Right atrium auricular region (tissue), 2 donors: Measurements from ENCODE around the gene PAH. TPM values are rescaled to one million over a fixed set of nuclear protein-coding genes. Genes with fewer than 3 reads are reported as not detected.

Experiments
- DNase-seq: peaks from one replicate; pipeline ENCODE4 v3.0.0-alpha.2; 2019; ENCODE audit warnings: low spot score
- H3K27ac ChIP-seq, 2 donors: fragments of 200-600 bp; sonication (generic); 1 replicate in 1 of 2; 2 replicates in 1 of 2; pipeline ENCODE4 v1.5.1; 2016 to 2019
- H3K27me3 ChIP-seq, 2 donors: fragments of 200-600 bp; sonication (generic); one replicate each; pipeline versions ENCODE4 v1.5.1 to v1.6.0; 2017 to 2019
- H3K36me3 ChIP-seq: fragments of 200-600 bp; sonication (generic); one replicate; pipeline ENCODE4 v1.5.1; 2016
- H3K4me1 ChIP-seq, 2 donors: fragments of 200-600 bp; sonication (generic); one replicate each; pipeline versions ENCODE4 v1.5.1 to v1.6.0; 2017 to 2019
- H3K4me3 ChIP-seq, 2 donors: fragments of 200-600 bp; sonication (generic); 1 replicate in 1 of 2; 2 replicates in 1 of 2; pipeline ENCODE4 v1.5.1; 2017 to 2019; ENCODE audit warnings: mild to moderate bottlenecking in 1 of 2, moderate library complexity in 1 of 2
- H3K9me3 ChIP-seq, 2 donors: fragments of 200-600 bp; sonication (generic); one replicate each; pipeline ENCODE4 v1.5.1; 2019
- total RNA-seq, 2 donors: library from RNA; depleted of rRNA; stranded (reverse); fragments of >200 nt; gene quantifications; one replicate each; pipeline ENCODE4 v1.1.0, GENCODE V29; 2016
- TF ChIP-seq, protein P1 (sequence below), 2 donors: fragments of 200-600 bp; sonication (generic); IDR thresholded peaks; one replicate each; pipeline ENCODE4 v1.5.1; 2019; ENCODE audit warnings: antibody characterized with exemption in 2 of 2

Gene PAH
- total RNA-seq, 2 donors from 2014 or later: not detected

GRCh38 chr12:102885043-102885932 lies 31.8 kb downstream of the PAH start:
- H3K27me3 ChIP-seq: no peaks in the 10 kb centered on the region
- no peak for DNase-seq

GRCh38 chr12:102883204-102883799 lies 33.7 kb downstream of the PAH start:
- H3K9me3 ChIP-seq: no peaks in the 10 kb centered on the region
- no peak overlapping the region for H3K4me3 ChIP-seq
- H3K27me3 ChIP-seq: no peaks in the 10 kb centered on the region
- H3K36me3 ChIP-seq: no peaks in the 10 kb centered on the region
- no peak overlapping the region for H3K27ac ChIP-seq
- TF ChIP-seq, protein P1, sequence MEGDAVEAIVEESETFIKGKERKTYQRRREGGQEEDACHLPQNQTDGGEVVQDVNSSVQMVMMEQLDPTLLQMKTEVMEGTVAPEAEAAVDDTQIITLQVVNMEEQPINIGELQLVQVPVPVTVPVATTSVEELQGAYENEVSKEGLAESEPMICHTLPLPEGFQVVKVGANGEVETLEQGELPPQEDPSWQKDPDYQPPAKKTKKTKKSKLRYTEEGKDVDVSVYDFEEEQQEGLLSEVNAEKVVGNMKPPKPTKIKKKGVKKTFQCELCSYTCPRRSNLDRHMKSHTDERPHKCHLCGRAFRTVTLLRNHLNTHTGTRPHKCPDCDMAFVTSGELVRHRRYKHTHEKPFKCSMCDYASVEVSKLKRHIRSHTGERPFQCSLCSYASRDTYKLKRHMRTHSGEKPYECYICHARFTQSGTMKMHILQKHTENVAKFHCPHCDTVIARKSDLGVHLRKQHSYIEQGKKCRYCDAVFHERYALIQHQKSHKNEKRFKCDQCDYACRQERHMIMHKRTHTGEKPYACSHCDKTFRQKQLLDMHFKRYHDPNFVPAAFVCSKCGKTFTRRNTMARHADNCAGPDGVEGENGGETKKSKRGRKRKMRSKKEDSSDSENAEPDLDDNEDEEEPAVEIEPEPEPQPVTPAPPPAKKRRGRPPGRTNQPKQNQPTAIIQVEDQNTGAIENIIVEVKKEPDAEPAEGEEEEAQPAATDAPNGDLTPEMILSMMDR (IDR thresholded peaks at IDR 0.05): peak; percentile 57 to 83
- no peaks in the 10 kb centered on the region for H3K4me1 ChIP-seq
- peak; percentile 61 for DNase-seq

More at GRCh38 chr12:102885043-102885932, 31.8 kb downstream of the PAH start:
- TF ChIP-seq, protein P1 (IDR thresholded peaks at IDR 0.05): no peak
- no peaks in the 10 kb centered on the region for H3K4me1 ChIP-seq
- no peaks in the 10 kb centered on the region for H3K36me3 ChIP-seq
- no peak overlapping the region for H3K27ac ChIP-seq
- H3K9me3 ChIP-seq: no peaks in the 10 kb centered on the region
- no peak overlapping the region for H3K4me3 ChIP-seq

DNA sequence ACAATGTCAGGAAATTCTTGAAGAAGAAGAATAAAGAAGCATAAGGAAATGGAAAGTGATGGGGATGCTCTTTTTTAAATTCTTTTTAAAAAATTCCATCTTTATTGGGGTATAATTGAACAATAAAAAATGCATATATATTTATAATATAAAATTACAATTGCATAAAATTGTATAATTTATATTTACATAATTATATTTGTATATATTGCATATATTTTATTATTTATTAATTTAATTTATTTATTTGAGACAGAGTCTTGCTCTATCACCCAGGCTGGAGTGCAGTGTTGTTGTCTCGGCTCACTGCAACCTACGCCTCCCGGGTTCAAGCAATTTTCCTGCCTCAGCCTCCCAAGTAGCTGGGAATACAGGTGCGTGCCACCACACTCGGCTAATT lies 36.3 kb downstream of the PAH start:
- DNase-seq: no peak
- Histone ChIP-seq H3K27ac (no peak overlapping the region), H3K36me3 (no peaks in the 10 kb centered on the region), H3K9me3 (no peaks in the 10 kb centered on the region), H3K4me3 (no peak overlapping the region), H3K4me1 (no peaks in the 10 kb centered on the region), H3K27me3 (no peaks in the 10 kb centered on the region)
- TF ChIP-seq, protein P1 (IDR thresholded peaks at IDR 0.05): no peak

DNA sequence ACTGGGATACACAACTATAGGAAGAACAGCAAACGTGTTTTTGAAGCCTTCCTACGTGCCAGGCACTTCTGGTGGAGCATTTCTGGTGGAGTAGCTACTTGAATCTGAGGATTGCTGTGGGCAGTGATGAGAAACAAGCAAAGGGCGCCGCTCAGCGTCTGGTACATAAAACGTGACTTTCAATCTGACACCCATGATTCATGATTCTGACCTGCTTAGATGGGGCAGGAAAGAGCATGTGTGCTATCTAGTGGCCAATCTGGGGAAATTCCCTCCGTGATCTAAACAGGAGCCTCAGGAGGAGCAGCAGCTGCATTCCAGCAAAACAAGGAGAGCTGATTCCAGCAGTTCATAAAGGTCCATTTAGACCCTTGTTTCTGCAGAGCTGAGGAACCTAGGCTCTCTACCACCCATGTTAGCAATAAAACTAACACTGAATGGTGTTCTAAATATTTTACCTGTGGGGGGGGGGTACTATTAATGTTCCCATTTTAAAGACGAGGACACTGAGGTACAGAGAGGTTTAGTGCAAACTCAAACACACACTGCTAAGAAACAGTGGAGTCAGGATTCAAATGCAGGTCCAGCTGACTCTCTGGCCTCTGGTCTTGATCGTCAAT lies 37.8 kb downstream of the PAH start:
- H3K9me3 ChIP-seq: no peaks in the 10 kb centered on the region
- no peaks in the 10 kb centered on the region for H3K4me1 ChIP-seq
- DNase-seq: peak; percentile 76
- no peaks in the 10 kb centered on the region for H3K27me3 ChIP-seq
- no peaks in the 10 kb centered on the region for H3K36me3 ChIP-seq
- TF ChIP-seq, protein P1 (IDR thresholded peaks at IDR 0.05): peak in 1 of 2 donors; percentile 25
- H3K27ac ChIP-seq: no peak overlapping the region
- H3K4me3 ChIP-seq: no peak overlapping the region

DNA sequence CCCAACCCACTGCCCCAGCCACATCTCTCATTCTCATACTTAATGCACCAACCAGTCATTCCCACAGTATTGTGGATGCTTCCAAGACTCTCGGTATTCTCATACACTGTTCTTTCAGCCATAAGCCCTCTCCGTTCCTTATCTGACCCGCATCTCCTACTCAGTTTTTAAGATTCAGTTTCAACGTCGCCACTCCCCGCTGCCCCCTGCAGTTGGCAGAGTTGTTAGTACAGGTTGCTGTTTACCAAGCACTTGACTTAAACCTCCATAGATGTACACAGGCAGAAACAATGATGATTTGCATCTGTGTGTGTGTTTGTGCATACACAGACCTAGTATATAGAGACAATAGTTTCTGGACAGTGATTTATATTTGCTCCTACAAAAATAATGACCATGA lies 40.2 kb downstream of the PAH start:
- H3K4me3 ChIP-seq: no peak overlapping the region
- no peaks in the 10 kb centered on the region for H3K36me3 ChIP-seq
- DNase-seq: no peak
- no peaks in the 10 kb centered on the region for H3K4me1 ChIP-seq
- no peaks in the 10 kb centered on the region for H3K9me3 ChIP-seq
- H3K27me3 ChIP-seq: no peaks in the 10 kb centered on the region
- TF ChIP-seq, protein P1 (IDR thresholded peaks at IDR 0.05): no peak
- H3K27ac ChIP-seq: no peak overlapping the region
